AG10803 (cell line): Measurements from ENCODE around the gene NHLRC2.

Experiments used
- DNase-seq: peaks from one replicate; pipeline ENCODE4 v3.0.0; 2010; ENCODE audit warnings: low read depth
- H3K4me3 ChIP-seq: 2 replicates; pipeline ENCODE4 v1.5.1; 2011; ENCODE audit warnings: mild to moderate bottlenecking, low read length, control low read depth
- CTCF ChIP-seq: conservative IDR thresholded peaks from 2 replicates; pipeline ENCODE4 v1.5.1; 2011; ENCODE audit warnings: mild to moderate bottlenecking, low read length, control low read depth, inconsistent platforms

Gene NHLRC2

GRCh38 chr10:113876461-113876860, 22.0 kb downstream of the NHLRC2 start:
- no peak overlapping the region for H3K4me3 ChIP-seq
- no peak for TF ChIP-seq CTCF
- no peak for DNase-seq

GRCh38 chr10:113879691-113880090, 25.2 kb downstream of the NHLRC2 start:
- no peak for TF ChIP-seq CTCF
- DNase-seq, result no peak
- no peak overlapping the region for H3K4me3 ChIP-seq

- no peak for TF ChIP-seq CTCF
- DNase-seq, result peak; percentile 46
- no peak overlapping the region for H3K4me3 ChIP-seq
Measured at GRCh38 chr10:113880236-113880635, 25.8 kb downstream of the NHLRC2 start.

GRCh38 chr10:113882240-113882639, 27.8 kb downstream of the NHLRC2 start:
- no peak overlapping the region for H3K4me3 ChIP-seq
- TF ChIP-seq CTCF, result no peak
- DNase-seq, result no peak

- no peak for DNase-seq
- no peak for TF ChIP-seq CTCF
- H3K4me3 ChIP-seq, result no peak overlapping the region
Measured at GRCh38 chr10:113889911-113890310, 35.5 kb downstream of the NHLRC2 start.

GRCh38 chr10:113890769-113891168, 36.3 kb downstream of the NHLRC2 start:
- DNase-seq, result no peak
- TF ChIP-seq CTCF, result no peak
- H3K4me3 ChIP-seq, result no peak overlapping the region

- no peak overlapping the region for H3K4me3 ChIP-seq
- no peak for TF ChIP-seq CTCF
- peak; percentile 27 for DNase-seq
Measured at GRCh38 chr10:113891476-113891875, 37.0 kb downstream of the NHLRC2 start.
